Parathyroid adenoma (tissue), 2 donors: ENCODE measurements around the gene NEGR1.

Experiments
- H2AFZ ChIP-seq: fragments of 300-600 bp; sonication (generic); one replicate; pipeline ENCODE4 v1.7.0; 2017; ENCODE audit warnings: antibody characterized with exemption, mild to moderate bottlenecking
- H3K27ac ChIP-seq: fragments of 300-600 bp; sonication (generic); one replicate; pipeline ENCODE4 v1.7.0; 2017
- H3K27me3 ChIP-seq: fragments of 300-600 bp; sonication (generic); one replicate; pipeline ENCODE4 v1.7.0; 2017; ENCODE audit warnings: low read length; ENCODE audit not compliant: control insufficient read depth, insufficient read depth
- H3K36me3 ChIP-seq: fragments of 300-600 bp; sonication (generic); one replicate; pipeline ENCODE4 v1.7.0; 2017; ENCODE audit warnings: low read length; ENCODE audit not compliant: control insufficient read depth, insufficient read depth
- H3K4me1 ChIP-seq: fragments of 300-600 bp; sonication (generic); one replicate; pipeline ENCODE4 v1.7.0; 2017; ENCODE audit warnings: control low read depth
- H3K4me2 ChIP-seq: fragments of 300-600 bp; sonication (generic); one replicate; pipeline ENCODE4 v1.7.0; 2017; ENCODE audit warnings: low read length
- H3K4me3 ChIP-seq: fragments of 300-600 bp; sonication (generic); one replicate; pipeline ENCODE4 v1.7.0; 2017; ENCODE audit warnings: low read depth, low read length
- H3K79me2 ChIP-seq: fragments of 300-600 bp; sonication (generic); one replicate; pipeline ENCODE4 v1.7.0; 2017; ENCODE audit warnings: control low read depth
- H3K9ac ChIP-seq: fragments of 300-600 bp; sonication (generic); one replicate; pipeline ENCODE4 v1.7.0; 2017; ENCODE audit warnings: mild to moderate bottlenecking
- H3K9me3 ChIP-seq: fragments of 300-600 bp; sonication (generic); one replicate; pipeline ENCODE4 v1.7.0; 2017; ENCODE audit warnings: low read length; ENCODE audit not compliant: control insufficient read depth
- CTCF ChIP-seq: fragments of 300-600 bp; sonication (generic); IDR thresholded peaks from one replicate; pipeline ENCODE4 v1.7.0; 2017; ENCODE audit warnings: antibody characterized with exemption, mild to moderate bottlenecking
- donor health status: primary hyperparathyroidism.

Gene NEGR1

GRCh38 chr1:71603044-71603776 is 679.1 kb downstream of the NEGR1 start:
- Histone ChIP-seq H3K27ac (no peak overlapping the region), H3K4me2 (no peak overlapping the region), H3K36me3 (no peaks in the 10 kb centered on the region), H3K4me3 (no peak overlapping the region), H3K79me2 (no peaks in the 10 kb centered on the region), H3K9me3 (no peaks in the 10 kb centered on the region), H3K4me1 (no peaks in the 10 kb centered on the region), H2AFZ (no peak overlapping the region), H3K9ac (no peak overlapping the region), H3K27me3 (no peaks in the 10 kb centered on the region)
- TF ChIP-seq CTCF = no peak

GRCh38 chr1:71600023-71600422 is 682.3 kb downstream of the NEGR1 start:
- no peak overlapping the region for H3K9ac ChIP-seq
- H3K27me3 ChIP-seq = no peaks in the 10 kb centered on the region
- H3K4me2 ChIP-seq = no peak overlapping the region
- H3K4me1 ChIP-seq = no peaks in the 10 kb centered on the region
- H2AFZ ChIP-seq = no peak overlapping the region
- H3K9me3 ChIP-seq = no peaks in the 10 kb centered on the region
- H3K27ac ChIP-seq = no peak overlapping the region
- H3K36me3 ChIP-seq = no peaks in the 10 kb centered on the region
- no peak overlapping the region for H3K4me3 ChIP-seq
- TF ChIP-seq CTCF = no peak
- no peaks in the 10 kb centered on the region for H3K79me2 ChIP-seq

GRCh38 chr1:71599306-71599705 is 683.0 kb downstream of the NEGR1 start:
- Histone ChIP-seq H2AFZ (no peak overlapping the region), H3K4me2 (no peak overlapping the region), H3K27ac (no peak overlapping the region), H3K4me1 (no peaks in the 10 kb centered on the region), H3K4me3 (no peak overlapping the region), H3K9me3 (no peaks in the 10 kb centered on the region), H3K79me2 (no peaks in the 10 kb centered on the region), H3K36me3 (no peaks in the 10 kb centered on the region), H3K9ac (no peak overlapping the region), H3K27me3 (no peaks in the 10 kb centered on the region)
- no peak for TF ChIP-seq CTCF

- Histone ChIP-seq H3K4me1 (no peaks in the 10 kb centered on the region), H3K4me2 (no peak overlapping the region), H3K27ac (no peak overlapping the region), H3K4me3 (no peak overlapping the region), H3K79me2 (no peaks in the 10 kb centered on the region), H3K9ac (no peak overlapping the region), H3K27me3 (no peaks in the 10 kb centered on the region), H2AFZ (no peak overlapping the region), H3K36me3 (no peaks in the 10 kb centered on the region), H3K9me3 (no peaks in the 10 kb centered on the region)
- TF ChIP-seq CTCF = no peak
Measured at GRCh38 chr1:71593523-71593922, 688.8 kb downstream of the NEGR1 start.

GRCh38 chr1:71592646-71593274 is 689.6 kb downstream of the NEGR1 start:
- no peaks in the 10 kb centered on the region for H3K4me1 ChIP-seq
- H3K9ac ChIP-seq = no peak overlapping the region
- no peaks in the 10 kb centered on the region for H3K27me3 ChIP-seq
- no peak overlapping the region for H3K4me2 ChIP-seq
- no peaks in the 10 kb centered on the region for H3K79me2 ChIP-seq
- no peak overlapping the region for H3K4me3 ChIP-seq
- H3K9me3 ChIP-seq = no peaks in the 10 kb centered on the region
- H3K36me3 ChIP-seq = no peaks in the 10 kb centered on the region
- H2AFZ ChIP-seq = no peak overlapping the region
- no peak overlapping the region for H3K27ac ChIP-seq
- no peak for TF ChIP-seq CTCF
